Measurements from ENCODE around the gene IGFLR1. TPM values are rescaled to one million over a fixed set of nuclear protein-coding genes. Genes with fewer than 3 reads are reported as not detected.

Gene IGFLR1
- total RNA-seq, 4 donors from 2014 or later, result 5.2 to 6.1 (median 5.9) TPM

DNA sequence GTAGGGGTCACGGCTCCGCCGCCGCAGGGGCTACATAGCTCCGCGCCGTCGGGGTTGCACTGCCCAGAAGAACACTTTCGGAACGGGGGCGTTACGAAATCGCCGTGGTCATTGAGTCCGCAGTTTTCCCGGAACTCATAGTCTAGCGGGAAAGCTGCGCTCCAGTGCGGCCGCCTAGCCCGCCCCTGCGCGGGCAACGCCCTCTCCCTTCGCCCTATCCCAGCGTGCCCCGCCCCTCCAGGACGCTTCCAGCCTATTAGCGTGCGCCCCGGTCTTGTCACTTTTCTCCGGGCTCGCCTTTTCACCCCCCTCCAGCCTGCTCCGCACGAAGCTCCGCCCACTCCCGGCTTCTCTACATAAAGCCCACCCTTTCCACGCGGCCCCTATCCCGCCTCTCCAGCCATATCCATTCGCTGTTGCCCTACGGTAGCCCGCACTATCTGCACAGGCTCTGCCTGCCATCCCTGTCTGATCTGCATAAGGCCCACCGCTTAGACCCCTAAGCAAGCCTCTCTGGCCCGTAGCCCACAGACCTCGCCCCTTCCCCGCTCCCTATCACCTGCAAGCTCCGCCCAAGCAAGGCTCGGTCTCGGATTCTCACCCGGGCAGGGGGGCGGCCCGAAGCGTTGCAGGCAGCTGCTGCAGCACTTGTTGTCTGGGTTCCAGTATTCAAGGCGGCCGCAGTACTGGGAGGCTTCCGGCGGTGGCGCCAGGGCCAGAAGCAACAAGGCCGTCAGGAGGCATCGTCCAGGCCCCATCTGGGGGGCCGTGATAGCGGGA lies 1.6 kb downstream of the IGFLR1 start:
- Histone ChIP-seq H3K4me3 (replicated peaks in 1 of 3) (peak overlapping the region in 2 of 3 donors; percentile 45 to 73), H3K27ac (peak overlapping the region; percentile 25 to 48 (median 29)), H3K36me3 (peaks cover 21 to 27% of the 10 kb centered on the region in 2 donors), H3K9me3 (no peaks in the 10 kb centered on the region), H3K4me1 (peaks cover 20 to 24% of the 10 kb centered on the region in 2 donors), H3K27me3 (no peaks in the 10 kb centered on the region)
- TF ChIP-seq POLR2A (IDR thresholded peaks at IDR 0.05), result no peak
- TF ChIP-seq, protein P1, sequence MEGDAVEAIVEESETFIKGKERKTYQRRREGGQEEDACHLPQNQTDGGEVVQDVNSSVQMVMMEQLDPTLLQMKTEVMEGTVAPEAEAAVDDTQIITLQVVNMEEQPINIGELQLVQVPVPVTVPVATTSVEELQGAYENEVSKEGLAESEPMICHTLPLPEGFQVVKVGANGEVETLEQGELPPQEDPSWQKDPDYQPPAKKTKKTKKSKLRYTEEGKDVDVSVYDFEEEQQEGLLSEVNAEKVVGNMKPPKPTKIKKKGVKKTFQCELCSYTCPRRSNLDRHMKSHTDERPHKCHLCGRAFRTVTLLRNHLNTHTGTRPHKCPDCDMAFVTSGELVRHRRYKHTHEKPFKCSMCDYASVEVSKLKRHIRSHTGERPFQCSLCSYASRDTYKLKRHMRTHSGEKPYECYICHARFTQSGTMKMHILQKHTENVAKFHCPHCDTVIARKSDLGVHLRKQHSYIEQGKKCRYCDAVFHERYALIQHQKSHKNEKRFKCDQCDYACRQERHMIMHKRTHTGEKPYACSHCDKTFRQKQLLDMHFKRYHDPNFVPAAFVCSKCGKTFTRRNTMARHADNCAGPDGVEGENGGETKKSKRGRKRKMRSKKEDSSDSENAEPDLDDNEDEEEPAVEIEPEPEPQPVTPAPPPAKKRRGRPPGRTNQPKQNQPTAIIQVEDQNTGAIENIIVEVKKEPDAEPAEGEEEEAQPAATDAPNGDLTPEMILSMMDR (IDR thresholded peaks at IDR 0.05), result no peak
- DNase-seq, result peak; percentile 99
- WGBS, 2 donors, result 1 to 2% methylated on average over 27 to 47 of the region's 63 CpGs
- intact Hi-C loops (cut with DNase I), result no loop called here

- Histone ChIP-seq H3K27ac (peak overlapping the region in 2 of 3 donors; percentile 29 to 48), H3K4me1 (peaks cover 20 to 24% of the 10 kb centered on the region in 2 donors), H3K4me3 (replicated peaks in 1 of 3) (peak overlapping the region in 2 of 3 donors; percentile 45 to 73), H3K27me3 (no peaks in the 10 kb centered on the region), H3K9me3 (no peaks in the 10 kb centered on the region), H3K36me3 (peaks cover 22 to 31% of the 10 kb centered on the region in 2 donors)
- no peak for TF ChIP-seq POLR2A (IDR thresholded peaks at IDR 0.05)
- TF ChIP-seq, protein P1 (IDR thresholded peaks at IDR 0.05), result no peak
- no peak for DNase-seq
- WGBS, 2 donors, result 3 to 20% methylated on average over 3 to 16 of the region's 16 CpGs
- intact Hi-C loops (cut with DNase I), result no loop called here
Measured at GRCh38 chr19:35740108-35740422, 2.2 kb downstream of the IGFLR1 start.

DNA sequence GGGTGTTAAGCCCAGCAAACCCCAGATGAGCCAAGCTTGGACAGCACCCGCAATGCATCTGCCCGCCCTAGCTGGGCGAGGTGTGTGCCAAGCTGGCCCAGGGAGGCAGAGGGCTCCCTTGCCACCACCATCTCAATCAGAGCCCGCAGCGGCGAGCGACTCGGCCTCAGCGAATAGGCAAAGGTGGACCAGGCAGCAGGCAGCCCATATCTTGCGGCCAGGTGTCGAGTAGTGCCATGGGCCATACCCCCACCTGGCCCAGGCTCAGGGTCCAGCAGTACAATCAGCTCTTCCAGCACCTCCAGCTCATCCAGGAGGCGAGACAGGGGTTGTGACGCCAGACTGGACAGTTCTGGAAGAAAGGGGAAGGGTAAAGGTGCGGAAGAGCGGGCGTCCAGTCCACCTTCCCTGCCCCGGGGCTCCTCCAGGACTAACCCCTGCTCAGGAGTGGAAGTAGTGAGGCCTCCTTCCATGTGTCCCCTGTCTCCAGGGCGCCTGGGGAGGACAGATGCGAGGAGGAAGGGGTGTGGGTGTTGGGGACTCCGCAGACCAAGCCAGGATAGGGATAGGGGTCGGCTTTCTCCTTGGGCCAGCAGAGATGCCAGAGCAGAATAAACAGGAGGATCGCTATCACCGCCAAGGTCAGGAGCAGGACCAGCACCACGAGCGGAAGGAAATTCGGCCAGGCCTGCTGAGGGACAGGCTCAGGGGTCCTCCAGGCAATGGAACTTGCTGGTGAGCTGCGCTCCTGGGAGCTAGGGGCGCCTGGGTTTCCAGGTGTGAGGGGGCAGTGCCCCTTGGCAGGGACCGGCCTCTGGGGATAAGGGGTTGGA lies 2.8 kb downstream of the IGFLR1 start:
- no peaks in the 10 kb centered on the region for H3K9me3 ChIP-seq
- no peaks in the 10 kb centered on the region for H3K27me3 ChIP-seq
- no peak for DNase-seq
- H3K27ac ChIP-seq, result peak overlapping the region in 1 of 3 donors; percentile 48
- TF ChIP-seq POLR2A (IDR thresholded peaks at IDR 0.05), result no peak
- TF ChIP-seq, protein P1 (IDR thresholded peaks at IDR 0.05), result no peak
- 73 to 86% methylated on average over 20 to 26 of the region's 29 CpGs for WGBS, 2 donors
- intact Hi-C loops (cut with DNase I), result no loop called here
- peaks cover 22 to 31% of the 10 kb centered on the region in 2 donors for H3K36me3 ChIP-seq
- H3K4me3 ChIP-seq (replicated peaks in 1 of 3), result peak overlapping the region in 1 of 3 donors; percentile 45
- H3K4me1 ChIP-seq, result peaks cover 20 to 21% of the 10 kb centered on the region in 2 donors

DNA sequence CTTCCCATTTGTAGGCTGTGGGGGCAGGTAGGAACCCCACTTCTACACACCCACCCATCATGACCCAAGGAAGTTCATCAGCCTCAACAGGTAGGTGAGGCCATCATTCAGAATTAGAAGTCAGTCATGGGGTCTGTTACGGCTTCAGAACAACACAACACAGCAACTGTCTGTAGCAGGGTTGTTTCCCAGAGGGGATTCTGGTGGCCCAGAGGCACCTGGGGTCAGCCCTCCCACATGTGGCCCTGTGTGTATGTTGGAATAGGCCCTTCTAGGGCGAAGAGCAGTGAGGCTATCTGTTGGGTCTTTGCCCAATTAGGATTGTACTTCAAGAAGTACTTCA lies 3.4 kb downstream of the IGFLR1 start:
- Histone ChIP-seq H3K27me3 (no peaks in the 10 kb centered on the region), H3K4me1 (peaks cover 15% of the 10 kb centered on the region in 2 donors), H3K36me3 (peaks cover 22 to 29% of the 10 kb centered on the region in 2 donors), H3K4me3 (replicated peaks in 1 of 3) (no peak overlapping the region), H3K9me3 (no peaks in the 10 kb centered on the region), H3K27ac (no peak overlapping the region)
- 100% methylated on average over 1 to 2 of the region's 2 CpGs for WGBS, 2 donors
- intact Hi-C loops (cut with DNase I), result no loop called here
- DNase-seq, result no peak
- no peak for TF ChIP-seq POLR2A (IDR thresholded peaks at IDR 0.05)
- TF ChIP-seq, protein P1 (IDR thresholded peaks at IDR 0.05), result no peak

All from thyroid gland (tissue), 4 donors.